Suprapubic skin (tissue), 4 donors: ENCODE measurements around the gene UBASH3A. TPM values are rescaled to one million over a fixed set of nuclear protein-coding genes. Genes with fewer than 3 reads are reported as not detected.

Experiments used
- DNase-seq, 2 donors: peaks; one replicate each; pipeline ENCODE4 v3.0.0-alpha.2; 2019; ENCODE audit warnings: low spot score in 2 of 2
- H3K27ac ChIP-seq: fragments of 200-600 bp; sonication (generic); one replicate; pipeline ENCODE4 v1.5.1; 2019
- H3K27me3 ChIP-seq: fragments of 200-600 bp; sonication (generic); one replicate; pipeline ENCODE4 v1.5.1; 2019
- H3K36me3 ChIP-seq: fragments of 200-600 bp; sonication (generic); one replicate; pipeline ENCODE4 v1.5.1; 2019
- H3K4me1 ChIP-seq: fragments of 200-600 bp; sonication (generic); one replicate; pipeline ENCODE4 v1.5.1; 2019
- H3K4me3 ChIP-seq: fragments of 200-600 bp; sonication (generic); one replicate; pipeline ENCODE4 v1.5.1; 2019; ENCODE audit warnings: mild to moderate bottlenecking
- H3K9me3 ChIP-seq: fragments of 200-600 bp; sonication (generic); one replicate; pipeline ENCODE4 v1.5.1; 2019
- CTCF ChIP-seq, 2 donors: fragments of 200-600 bp in 1 of 2; fragments of 450-650 bp in 1 of 2; sonication (generic) in 1 of 2; IDR thresholded peaks; one replicate each; pipeline ENCODE4 v1.5.1; 2016 to 2019; ENCODE audit warnings: antibody characterized with exemption in 2 of 2, mild to moderate bottlenecking in 1 of 2, moderate library complexity in 1 of 2
- EP300 ChIP-seq: sonication (generic); formaldehyde crosslinking; IDR thresholded peaks from one replicate; pipeline ENCODE4 v1.6.1; 2017; ENCODE audit warnings: antibody characterized with exemption
- POLR2A ChIP-seq, 2 donors: fragments of 450-650 bp; IDR thresholded peaks; one replicate each; pipeline ENCODE4 v1.6.1; 2017; ENCODE audit warnings: antibody characterized with exemption in 2 of 2, mild to moderate bottlenecking in 2 of 2, moderate library complexity in 2 of 2
- POLR2AphosphoS5 ChIP-seq, 3 donors: sonication (generic); formaldehyde crosslinking; IDR thresholded peaks; one replicate each; pipeline ENCODE4 v1.6.1; 2017; ENCODE audit warnings: antibody characterized with exemption in 3 of 3
- WGBS: methylation state at CpG from one replicate; pipeline ENCODE4 v1.1.5; 2018; 5-methylcytosine and 5-hydroxymethylcytosine counted together
- total RNA-seq, 4 donors: library from RNA; depleted of rRNA; stranded (reverse); fragments of >200 nt; gene quantifications; one replicate each; pipeline ENCODE4 v1.1.0, GENCODE V29; 2016

The UBASH3A gene
- total RNA-seq, 4 donors from 2014 or later = 0.36 to 1.0 (median 0.47) TPM; not detected in 1

- peak in 1 of 2 donors; percentile 4 for DNase-seq
- 64% methylated on average over 4 of the region's 4 CpGs for WGBS
- Histone ChIP-seq H3K27me3 (peaks cover 38% of the 10 kb centered on the region), H3K4me3 (no peak overlapping the region), H3K36me3 (no peaks in the 10 kb centered on the region), H3K9me3 (no peaks in the 10 kb centered on the region), H3K4me1 (no peaks in the 10 kb centered on the region), H3K27ac (no peak overlapping the region)
- TF ChIP-seq EP300 (no peak), POLR2A (IDR thresholded peaks at IDR 0.05) (no peak), POLR2AphosphoS5 (IDR thresholded peaks at IDR 0.05) (no peak), CTCF (IDR thresholded peaks at IDR 0.05) (no peak)
Observed at GRCh38 chr21:42425591-42425990, 21.9 kb downstream of the UBASH3A start.

- Histone ChIP-seq H3K27ac (no peak overlapping the region), H3K36me3 (no peaks in the 10 kb centered on the region), H3K4me3 (no peak overlapping the region), H3K9me3 (no peaks in the 10 kb centered on the region), H3K27me3 (peaks cover 35% of the 10 kb centered on the region), H3K4me1 (no peaks in the 10 kb centered on the region)
- TF ChIP-seq CTCF (IDR thresholded peaks at IDR 0.05) = no peak
- TF ChIP-seq POLR2A (IDR thresholded peaks at IDR 0.05) = no peak
- TF ChIP-seq POLR2AphosphoS5 (IDR thresholded peaks at IDR 0.05) = no peak
- no peak for TF ChIP-seq EP300
- WGBS = 74% methylated on average over 7 of the region's 7 CpGs
- peak in 1 of 2 donors; percentile 19 for DNase-seq
Observed at GRCh38 chr21:42426424-42426823, 22.7 kb downstream of the UBASH3A start.

DNA sequence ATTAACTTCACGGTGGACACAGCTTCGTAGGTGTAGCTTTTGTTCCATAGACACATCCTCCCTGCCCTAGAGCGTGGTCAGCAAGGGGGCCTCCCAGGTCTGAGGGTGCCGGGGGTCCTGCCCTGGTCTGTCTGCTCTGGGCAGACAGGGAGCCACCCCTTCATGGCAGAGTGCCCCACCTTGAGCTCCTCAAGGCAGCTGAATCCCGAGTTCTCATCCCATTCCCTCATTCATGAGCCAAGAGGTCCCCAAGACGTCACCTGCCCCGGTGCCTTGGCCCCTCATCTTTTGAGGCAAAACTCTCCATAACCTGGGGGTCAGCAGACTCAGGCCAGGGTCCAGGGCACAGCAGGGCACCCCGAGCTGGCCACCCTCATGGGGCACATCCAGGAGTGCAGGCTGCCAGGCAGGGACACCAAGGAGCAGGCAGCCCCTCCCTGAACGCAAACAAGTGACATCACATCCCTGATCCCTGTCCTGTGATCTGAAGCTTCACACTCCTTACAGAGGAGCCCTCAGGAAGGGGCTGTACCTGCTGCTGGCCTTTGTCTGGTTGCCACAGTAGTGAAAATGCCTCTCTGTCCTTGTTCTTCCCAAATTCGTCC, 23.3 kb downstream of the UBASH3A start:
- H3K9me3 ChIP-seq = no peaks in the 10 kb centered on the region
- peaks cover 30% of the 10 kb centered on the region for H3K27me3 ChIP-seq
- no peak overlapping the region for H3K27ac ChIP-seq
- no peaks in the 10 kb centered on the region for H3K4me1 ChIP-seq
- no peak for TF ChIP-seq POLR2AphosphoS5 (IDR thresholded peaks at IDR 0.05)
- no peak for TF ChIP-seq POLR2A (IDR thresholded peaks at IDR 0.05)
- TF ChIP-seq CTCF (IDR thresholded peaks at IDR 0.05) = no peak
- no peak for TF ChIP-seq EP300
- H3K36me3 ChIP-seq = no peaks in the 10 kb centered on the region
- H3K4me3 ChIP-seq = no peak overlapping the region
- WGBS = 83% methylated on average over 9 of the region's 10 CpGs
- DNase-seq = peak in 1 of 2 donors; percentile 52

- peak in 1 of 2 donors; percentile 25 for DNase-seq
- Histone ChIP-seq H3K9me3 (peaks cover 3% of the 10 kb centered on the region), H3K4me3 (no peak overlapping the region), H3K36me3 (no peaks in the 10 kb centered on the region), H3K27ac (no peak overlapping the region), H3K27me3 (peaks cover 24% of the 10 kb centered on the region), H3K4me1 (no peaks in the 10 kb centered on the region)
- no peak for TF ChIP-seq POLR2A (IDR thresholded peaks at IDR 0.05)
- 84% methylated on average over 7 of the region's 10 CpGs for WGBS
Observed at GRCh38 chr21:42427809-42428419, 24.2 kb downstream of the UBASH3A start.

DNA sequence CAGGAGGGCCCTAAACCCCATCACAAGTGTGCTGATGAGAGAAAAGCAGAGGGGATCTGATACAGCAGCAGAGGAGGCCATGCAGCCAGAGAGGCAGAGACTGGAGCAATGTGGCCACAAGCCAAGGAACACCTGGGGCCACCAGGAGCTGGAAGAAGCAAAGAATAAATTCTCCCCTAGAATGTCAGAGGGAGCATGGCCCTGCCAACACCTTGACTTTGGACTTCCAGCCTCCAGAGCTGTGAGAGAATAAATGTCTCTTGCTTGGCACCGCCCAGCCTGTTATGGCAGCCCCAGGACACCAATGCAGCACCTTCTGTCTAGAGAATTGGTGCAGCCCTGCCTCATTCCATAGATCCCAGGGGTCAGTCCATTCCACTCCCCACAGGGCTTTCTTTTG, 25.3 kb downstream of the UBASH3A start:
- H3K36me3 ChIP-seq = no peaks in the 10 kb centered on the region
- peaks cover 23% of the 10 kb centered on the region for H3K27me3 ChIP-seq
- H3K9me3 ChIP-seq = peaks cover 3% of the 10 kb centered on the region
- DNase-seq = peak in 1 of 2 donors; percentile 32
- TF ChIP-seq POLR2AphosphoS5 (IDR thresholded peaks at IDR 0.05) (no peak), EP300 (no peak), POLR2A (IDR thresholded peaks at IDR 0.05) (no peak)
- H3K4me3 ChIP-seq = no peak overlapping the region
- no peaks in the 10 kb centered on the region for H3K4me1 ChIP-seq
- H3K27ac ChIP-seq = no peak overlapping the region
- 100% methylated on average over 1 of the region's 1 CpG for WGBS

DNA sequence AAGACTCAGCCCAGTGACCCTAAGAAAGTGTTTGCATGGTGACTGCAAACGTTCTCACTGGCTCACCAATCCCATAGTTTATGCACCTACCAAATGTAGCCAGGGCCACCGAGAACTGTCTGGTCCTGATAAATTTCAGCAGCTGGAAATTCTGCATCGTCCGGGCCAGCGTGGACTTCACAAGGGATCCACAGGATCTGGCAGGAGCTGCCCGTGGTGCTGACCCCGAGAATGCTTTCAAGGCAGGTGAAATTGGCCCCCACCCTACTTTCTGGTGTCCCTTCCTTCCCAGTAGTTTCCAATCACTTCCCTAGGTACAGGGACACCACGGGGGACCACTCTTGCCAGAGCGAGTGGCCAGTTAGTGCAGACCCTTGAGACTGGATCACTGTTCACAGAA, 26.2 kb downstream of the UBASH3A start:
- Histone ChIP-seq H3K27ac (no peak overlapping the region), H3K4me3 (no peak overlapping the region), H3K4me1 (no peaks in the 10 kb centered on the region), H3K27me3 (peaks cover 23% of the 10 kb centered on the region), H3K9me3 (peaks cover 3% of the 10 kb centered on the region), H3K36me3 (no peaks in the 10 kb centered on the region)
- TF ChIP-seq POLR2AphosphoS5 (IDR thresholded peaks at IDR 0.05) (no peak), EP300 (no peak), CTCF (IDR thresholded peaks at IDR 0.05) (no peak)
- DNase-seq = peak in 1 of 2 donors; percentile 22
- 31% methylated on average over 9 of the region's 9 CpGs for WGBS
